ENCODE data around the gene LIPT2.

GRCh38 chr11:74444173-74444826 is 49.2 kb downstream of the LIPT2 start:
- TF ChIP-seq EP300 (IDR thresholded peaks at IDR 0.05; ENCODE audit: borderline replicate concordance) (no peak), TAF1 (IDR thresholded peaks at IDR 0.05; ENCODE audit: low read depth) (no peak), NFIC (IDR thresholded peaks at IDR 0.05) (no peak), CEBPB (IDR thresholded peaks at IDR 0.05) (no peak), MAX (IDR thresholded peaks at IDR 0.05) (no peak), USF1 (IDR thresholded peaks at IDR 0.05) (no peak), YY1 (IDR thresholded peaks at IDR 0.05; ENCODE audit: low read depth) (no peak), EGR1 (IDR thresholded peaks at IDR 0.05) (no peak), ZBTB7A (IDR thresholded peaks at IDR 0.05; ENCODE audit: low read depth) (no peak)

All from Ishikawa (cell line).